Measurements from ENCODE around the gene TMEM117. TPM values are rescaled to one million over a fixed set of nuclear protein-coding genes. Genes with fewer than 3 reads are reported as not detected.

Gene TMEM117
- polyA plus RNA-seq, 1 experiment = 4.3 TPM

GRCh38 chr12:44000309-44000952, 164.6 kb downstream of the TMEM117 start:
- ChIA-PET CTCF (interaction anchor here (0.8 to 1.8 kb wide), 5 partner anchors 8 to 483 kb away, joined by 3 to 6 read pairs (median 4); no protein-coding TSS in a partner anchor), POLR2A (no interaction called here)
- Histone ChIP-seq H3K4me3 (ENCODE audit: low read depth, low read length) (no peak overlapping the region), H3K27me3 (ENCODE audit: control insufficient read depth, insufficient read depth, low read length) (no peaks in the 10 kb centered on the region), H3K36me3 (ENCODE audit: control insufficient read depth, insufficient read depth, low read length) (no peaks in the 10 kb centered on the region)
- DNase-seq (ENCODE audit: low read depth) = no peak
- TF ChIP-seq CTCF (IDR thresholded peaks at IDR 0.05; ENCODE audit: insufficient read depth, low read depth, low read length) = peak; percentile 71

GRCh38 chr12:44002607-44003006, 166.7 kb downstream of the TMEM117 start:
- H3K36me3 ChIP-seq (ENCODE audit: control insufficient read depth, insufficient read depth, low read length) = no peaks in the 10 kb centered on the region
- TF ChIP-seq CTCF (IDR thresholded peaks at IDR 0.05; ENCODE audit: insufficient read depth, low read depth, low read length) = no peak
- ChIA-PET CTCF (interaction anchor here (0.9 kb wide), 1 partner anchor 10 kb away, joined by 3 read pairs; no protein-coding TSS in a partner anchor), POLR2A (no interaction called here)
- no peaks in the 10 kb centered on the region for H3K27me3 ChIP-seq (ENCODE audit: control insufficient read depth, insufficient read depth, low read length)
- no peak for DNase-seq (ENCODE audit: low read depth)
- H3K4me3 ChIP-seq (ENCODE audit: low read depth, low read length) = no peak overlapping the region

- no peaks in the 10 kb centered on the region for H3K27me3 ChIP-seq (ENCODE audit: control insufficient read depth, insufficient read depth, low read length)
- POLR2A ChIA-PET = no interaction called here
- DNase-seq (ENCODE audit: low read depth) = no peak
- H3K4me3 ChIP-seq (ENCODE audit: low read depth, low read length) = no peak overlapping the region
- TF ChIP-seq CTCF (IDR thresholded peaks at IDR 0.05; ENCODE audit: insufficient read depth, low read depth, low read length) = no peak
- H3K36me3 ChIP-seq (ENCODE audit: control insufficient read depth, insufficient read depth, low read length) = no peaks in the 10 kb centered on the region
- CTCF ChIA-PET = interaction anchor here (0.7 to 1.6 kb wide), 5 partner anchors 10 to 33 kb away, joined by 3 to 6 read pairs (median 3); no protein-coding TSS in a partner anchor
Observed at GRCh38 chr12:44003721-44004120, 167.8 kb downstream of the TMEM117 start.

GRCh38 chr12:44015333-44015941, 179.6 kb downstream of the TMEM117 start:
- peak; percentile 10 for DNase-seq (ENCODE audit: low read depth)
- ChIA-PET CTCF (interaction anchor here (0.6 to 2.3 kb wide), 10 partner anchors 12 to 915 kb away, joined by 3 to 12 read pairs (median 3); no protein-coding TSS in a partner anchor), POLR2A (interaction anchor here (0.6 kb wide), 1 partner anchor 11 kb away, joined by 3 read pairs; no protein-coding TSS in a partner anchor)
- H3K4me3 ChIP-seq (ENCODE audit: low read depth, low read length) = no peak overlapping the region
- no peaks in the 10 kb centered on the region for H3K27me3 ChIP-seq (ENCODE audit: control insufficient read depth, insufficient read depth, low read length)
- no peaks in the 10 kb centered on the region for H3K36me3 ChIP-seq (ENCODE audit: control insufficient read depth, insufficient read depth, low read length)
- TF ChIP-seq CTCF (IDR thresholded peaks at IDR 0.05; ENCODE audit: insufficient read depth, low read depth, low read length) = peak; percentile 56

GRCh38 chr12:44017216-44017615, 181.3 kb downstream of the TMEM117 start:
- no peak for TF ChIP-seq CTCF (IDR thresholded peaks at IDR 0.05; ENCODE audit: insufficient read depth, low read depth, low read length)
- Histone ChIP-seq H3K27me3 (ENCODE audit: control insufficient read depth, insufficient read depth, low read length) (no peaks in the 10 kb centered on the region), H3K36me3 (ENCODE audit: control insufficient read depth, insufficient read depth, low read length) (no peaks in the 10 kb centered on the region), H3K4me3 (ENCODE audit: low read depth, low read length) (no peak overlapping the region)
- DNase-seq (ENCODE audit: low read depth) = no peak
- POLR2A ChIA-PET = no interaction called here
- CTCF ChIA-PET = no interaction called here
